ENCODE measurements around the gene MYO15B. TPM values are rescaled to one million over a fixed set of nuclear protein-coding genes. Genes with fewer than 3 reads are reported as not detected.

Gene MYO15B
- 33.4 to 72.6 TPM (median 52.6 TPM) in 5 replicates for total RNA-seq (2022; extraction: Qiagen RNA extraction; ENCODE audit: low read depth)

GRCh38 chr17:75587675-75588595 lies at the start of gene MYO15B:
Gene MYO15B (plus strand): TSS chr17:75587800. CDS start chr17:75588058, 258 bp downstream.

DNA sequence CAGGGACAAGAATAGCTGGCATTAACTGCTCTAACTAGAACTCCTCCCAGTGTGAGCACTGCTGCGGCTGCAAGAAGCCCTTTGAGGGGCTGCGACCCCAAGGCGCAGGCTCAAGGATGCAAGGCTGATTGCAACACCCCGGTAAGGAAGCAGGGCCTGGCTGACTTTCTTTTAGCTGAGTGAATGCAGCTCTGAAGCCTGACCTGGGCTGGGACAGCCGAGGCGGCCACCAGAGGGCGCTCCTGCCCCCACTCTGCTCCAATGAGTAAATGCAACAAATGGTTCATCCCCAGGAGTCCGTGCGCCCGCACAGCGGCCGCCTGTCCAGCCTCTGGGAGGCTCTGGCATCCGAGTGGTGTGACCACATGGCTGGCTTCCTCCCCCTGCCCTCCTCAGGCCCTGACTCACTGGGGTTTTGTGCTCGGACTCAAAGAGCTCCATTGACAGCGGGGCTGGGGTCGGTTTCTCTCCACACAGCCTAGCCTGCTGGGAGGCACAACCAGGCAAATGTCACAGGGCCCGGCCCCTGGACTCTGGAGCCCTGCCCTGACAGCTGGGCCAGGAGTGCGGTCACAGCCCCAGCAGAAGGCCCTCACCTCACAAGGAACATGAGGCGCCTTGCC lies 45.4 kb downstream of the MYO15B start, which contains the start of gene SMIM5:
SMIM5 (plus strand) TSS at position 572 of the 623 bp plus-strand sequence. CDS start 6,768 bp downstream, outside the sequence.

DNA sequence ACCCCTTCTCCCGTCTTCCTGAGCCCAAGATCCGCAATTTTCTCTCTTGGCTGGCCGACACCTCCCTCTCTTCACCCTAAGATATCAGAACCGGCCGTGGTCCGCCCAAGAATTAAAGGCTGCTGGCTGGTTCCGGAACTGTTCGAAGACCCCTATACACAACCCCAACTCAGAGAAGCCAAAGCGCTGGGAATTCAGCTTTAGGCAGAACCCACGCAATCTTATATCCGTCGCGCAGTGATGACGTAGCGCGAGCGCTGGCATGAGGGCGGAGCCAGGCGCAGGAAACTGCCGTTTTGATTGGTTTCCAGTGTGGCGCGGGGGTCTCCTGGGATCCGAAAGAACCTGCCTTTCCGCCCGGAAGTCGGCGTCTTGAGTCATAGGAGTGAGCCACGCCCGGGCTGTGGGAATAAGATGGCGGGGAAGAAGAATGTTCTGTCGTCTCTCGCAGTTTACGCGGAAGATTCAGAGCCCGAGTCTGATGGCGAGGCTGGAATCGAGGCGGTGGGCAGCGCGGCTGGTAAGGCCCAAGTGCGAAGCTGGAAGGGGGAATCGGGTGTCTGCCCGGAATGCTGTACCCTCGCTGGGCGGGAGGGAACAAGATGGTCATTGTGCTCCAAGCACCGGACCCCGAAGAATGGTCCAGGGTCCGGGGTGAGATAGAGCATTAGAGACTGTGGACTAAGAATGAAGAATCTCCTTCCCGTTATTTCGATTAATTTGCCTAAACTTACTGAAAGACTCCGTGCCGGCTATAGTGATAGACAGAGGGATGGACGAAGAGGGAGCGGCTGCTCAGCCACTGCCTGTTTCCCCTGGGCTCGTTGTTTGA lies 79.6 kb downstream of the MYO15B start, which contains the start of the genes RECQL5 and SAP30BP:
RECQL5 (minus strand) TSS at position 196 of the 832 bp plus-strand sequence. CDS start 597 bp downstream, outside the sequence.
SAP30BP (plus strand) TSS at position 380 of the 832 bp plus-strand sequence; CDS start at position 415, 35 bp downstream.

Other genes starting within 250 kb of the MYO15B start
- 97.4 to 132 TPM (median 98.2 TPM) in 5 replicates for gene GRB2, start 182.1 kb upstream of the MYO15B start, total RNA-seq (2022; extraction: Qiagen RNA extraction; ENCODE audit: low read depth)
- 35.5 to 49.1 TPM (median 43.1 TPM) in 5 replicates for gene TMEM94, start 131.2 kb upstream of the MYO15B start, total RNA-seq (2022; extraction: Qiagen RNA extraction; ENCODE audit: low read depth)
- 7.5 to 12.7 TPM (median 9.3 TPM) in 5 replicates for gene CASKIN2, start 72.3 kb upstream of the MYO15B start, total RNA-seq (2022; extraction: Qiagen RNA extraction; ENCODE audit: low read depth)
- gene TSEN54, start 71.3 kb upstream of the MYO15B start, total RNA-seq (2022; extraction: Qiagen RNA extraction; ENCODE audit: low read depth): 24.6 to 49.5 TPM (median 42.8 TPM) in 5 replicates
- gene LLGL2, start 62.1 kb upstream of the MYO15B start, total RNA-seq (2022; extraction: Qiagen RNA extraction; ENCODE audit: low read depth): 13.4 to 28.9 TPM (median 25.5 TPM) in 5 replicates
- gene SMIM5, start 45.6 kb downstream of the MYO15B start, total RNA-seq (2022; extraction: Qiagen RNA extraction; ENCODE audit: low read depth): 0.32 to 2.4 TPM (median 0.59 TPM) in 5 replicates
- gene RECQL5, start 79.4 kb downstream of the MYO15B start, total RNA-seq (2022; extraction: Qiagen RNA extraction; ENCODE audit: low read depth): 16.6 to 26.3 TPM (median 25.0 TPM) in 5 replicates
- 103 to 124 TPM (median 110 TPM) in 5 replicates for gene SAP30BP, start 79.5 kb downstream of the MYO15B start, total RNA-seq (2022; extraction: Qiagen RNA extraction; ENCODE audit: low read depth)
- gene ITGB4, start 133.7 kb downstream of the MYO15B start, total RNA-seq (2022; extraction: Qiagen RNA extraction; ENCODE audit: low read depth): 40.8 to 63.1 TPM (median 55.6 TPM) in 5 replicates
- gene GALK1, start 177.4 kb downstream of the MYO15B start, total RNA-seq (2022; extraction: Qiagen RNA extraction; ENCODE audit: low read depth): 46.3 to 75.9 TPM (median 65.6 TPM) in 5 replicates
- 22.5 to 32.7 TPM (median 31.2 TPM) in 5 replicates for gene UNK, start 197.0 kb downstream of the MYO15B start, total RNA-seq (2022; extraction: Qiagen RNA extraction; ENCODE audit: low read depth)

Measured in A549 treated with RU486 at 1 μM for 4 hours (cell line).